Muscle layer of duodenum (tissue), 2 donors: ENCODE measurements around the gene MPL.

Experiments used
- H3K27ac ChIP-seq: one replicate; pipeline ENCODE4 v1.7.0; 2013; ENCODE audit warnings: mild to moderate bottlenecking, low read length
- H3K27me3 ChIP-seq: one replicate; pipeline ENCODE4 v1.7.0; 2013; ENCODE audit warnings: low read depth, mild to moderate bottlenecking, control low read depth, low read length
- H3K36me3 ChIP-seq, 2 donors: one replicate each; pipeline ENCODE4 v1.7.0; 2013; ENCODE audit warnings: low read length in 2 of 2, control low read depth in 1 of 2, mild to moderate bottlenecking in 1 of 2; ENCODE audit not compliant: insufficient read depth in 2 of 2, control insufficient read depth in 1 of 2
- H3K4me1 ChIP-seq, 2 donors: one replicate each; pipeline ENCODE4 v1.7.0; 2013; ENCODE audit warnings: low read length in 2 of 2, mild to moderate bottlenecking in 2 of 2, control low read depth in 1 of 2, moderate library complexity in 1 of 2; ENCODE audit not compliant: insufficient read depth in 2 of 2, control insufficient read depth in 1 of 2
- H3K4me3 ChIP-seq, 2 donors: one replicate each; pipeline ENCODE4 v1.7.0; 2013; ENCODE audit warnings: low read length in 2 of 2, low read depth in 1 of 2, mild to moderate bottlenecking in 1 of 2
- H3K9me3 ChIP-seq, 2 donors: one replicate each; pipeline ENCODE4 v1.7.0; 2013; ENCODE audit warnings: low read length in 2 of 2, control low read depth in 1 of 2, mild to moderate bottlenecking in 1 of 2; ENCODE audit not compliant: control insufficient read depth in 1 of 2
- donor health status: healthy.

MPL gene

GRCh38 chr1:43350976-43351375 lies 13.4 kb downstream of the MPL start:
- Histone ChIP-seq H3K36me3 (no peaks in the 10 kb centered on the region), H3K27ac (no peak overlapping the region), H3K9me3 (no peaks in the 10 kb centered on the region), H3K4me3 (no peak overlapping the region), H3K4me1 (peaks cover 6% of the 10 kb centered on the region in 2 donors), H3K27me3 (no peaks in the 10 kb centered on the region)

GRCh38 chr1:43351421-43352350 lies 14.1 kb downstream of the MPL start:
- H3K27me3 ChIP-seq, result no peaks in the 10 kb centered on the region
- peaks cover 6% of the 10 kb centered on the region in 2 donors for H3K4me1 ChIP-seq
- no peak overlapping the region for H3K27ac ChIP-seq
- H3K9me3 ChIP-seq, result no peaks in the 10 kb centered on the region
- no peaks in the 10 kb centered on the region for H3K36me3 ChIP-seq
- H3K4me3 ChIP-seq, result no peak overlapping the region

- H3K27me3 ChIP-seq, result no peaks in the 10 kb centered on the region
- no peaks in the 10 kb centered on the region for H3K9me3 ChIP-seq
- no peaks in the 10 kb centered on the region for H3K36me3 ChIP-seq
- H3K4me3 ChIP-seq, result no peak overlapping the region
- no peak overlapping the region for H3K27ac ChIP-seq
- H3K4me1 ChIP-seq, result peaks cover 6% of the 10 kb centered on the region in 2 donors
Measured at GRCh38 chr1:43352351-43352705, 14.7 kb downstream of the MPL start.

DNA sequence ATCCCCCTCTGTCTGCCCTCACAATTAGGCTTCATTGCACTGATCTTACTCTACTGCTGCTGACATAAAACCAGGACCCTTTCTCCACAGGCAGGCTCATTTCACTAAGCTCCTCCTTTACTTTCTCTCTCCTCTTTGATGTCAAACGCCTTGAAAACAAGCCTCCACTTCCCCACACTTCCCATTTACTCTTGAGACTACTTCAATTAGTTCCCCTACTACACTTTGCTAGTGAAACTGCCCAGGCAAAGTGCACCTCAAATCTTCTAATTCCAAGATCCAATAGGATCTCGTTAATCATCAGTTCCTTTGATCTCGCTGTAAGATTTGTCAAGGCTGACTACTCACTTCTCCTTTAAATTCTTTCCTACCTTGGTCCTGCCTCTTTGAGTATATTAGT lies 15.3 kb downstream of the MPL start:
- Histone ChIP-seq H3K27ac (no peak overlapping the region), H3K27me3 (no peaks in the 10 kb centered on the region), H3K4me1 (peaks cover 6 to 8% of the 10 kb centered on the region in 2 donors), H3K9me3 (no peaks in the 10 kb centered on the region), H3K36me3 (no peaks in the 10 kb centered on the region), H3K4me3 (no peak overlapping the region)

- H3K4me1 ChIP-seq, result peaks cover 6 to 15% of the 10 kb centered on the region in 2 donors
- no peak overlapping the region for H3K4me3 ChIP-seq
- H3K36me3 ChIP-seq, result no peaks in the 10 kb centered on the region
- no peaks in the 10 kb centered on the region for H3K27me3 ChIP-seq
- no peaks in the 10 kb centered on the region for H3K9me3 ChIP-seq
- H3K27ac ChIP-seq, result no peak overlapping the region
Measured at GRCh38 chr1:43354471-43354870, 16.9 kb downstream of the MPL start.

DNA sequence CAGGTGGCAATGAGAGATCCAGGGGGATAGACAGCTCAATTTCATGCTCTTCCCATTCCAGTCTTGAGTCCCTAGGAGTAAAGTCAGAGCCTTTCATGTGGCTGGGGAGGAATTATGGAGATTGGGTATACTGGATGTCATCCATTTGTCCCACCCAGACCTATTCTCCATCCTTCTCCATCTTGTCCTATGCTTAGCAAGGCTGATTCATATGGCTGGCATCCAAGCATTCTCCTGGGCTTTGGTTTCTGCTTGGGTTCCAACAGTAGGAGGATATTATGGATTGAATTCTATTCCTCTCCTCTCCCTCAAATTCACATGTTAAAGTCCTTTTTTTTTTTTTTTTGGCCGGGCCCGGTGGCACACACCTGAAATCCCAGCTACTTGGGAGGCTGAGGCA lies 17.3 kb downstream of the MPL start:
- H3K4me1 ChIP-seq, result peaks cover 4 to 11% of the 10 kb centered on the region in 2 donors
- no peaks in the 10 kb centered on the region for H3K9me3 ChIP-seq
- H3K27me3 ChIP-seq, result no peaks in the 10 kb centered on the region
- no peak overlapping the region for H3K27ac ChIP-seq
- no peak overlapping the region for H3K4me3 ChIP-seq
- H3K36me3 ChIP-seq, result no peaks in the 10 kb centered on the region

DNA sequence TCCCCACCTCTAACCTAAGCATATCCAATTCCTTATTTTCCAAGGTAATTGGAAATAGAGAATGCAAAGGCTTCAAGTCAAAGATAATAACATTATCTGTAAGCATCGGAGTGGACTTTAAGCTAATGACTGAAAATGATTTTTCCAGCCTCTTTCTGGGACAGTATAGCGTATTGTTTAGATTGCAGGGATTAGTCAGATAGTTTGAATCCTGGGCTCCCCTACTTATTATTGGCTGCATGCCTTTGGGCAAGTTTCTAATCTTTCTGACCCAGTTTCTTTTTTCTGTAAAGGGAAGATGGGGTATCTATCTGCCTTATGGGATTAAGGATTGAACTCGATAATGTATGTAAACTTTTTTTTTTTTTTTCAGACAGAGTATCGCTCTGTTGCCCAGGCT lies 19.6 kb downstream of the MPL start:
- peaks cover 12 to 18% of the 10 kb centered on the region in 2 donors for H3K36me3 ChIP-seq
- H3K4me3 ChIP-seq, result no peak overlapping the region
- no peaks in the 10 kb centered on the region for H3K27me3 ChIP-seq
- no peaks in the 10 kb centered on the region for H3K9me3 ChIP-seq
- no peak overlapping the region for H3K27ac ChIP-seq
- H3K4me1 ChIP-seq, result peaks cover 0 to 11% of the 10 kb centered on the region in 2 donors

DNA sequence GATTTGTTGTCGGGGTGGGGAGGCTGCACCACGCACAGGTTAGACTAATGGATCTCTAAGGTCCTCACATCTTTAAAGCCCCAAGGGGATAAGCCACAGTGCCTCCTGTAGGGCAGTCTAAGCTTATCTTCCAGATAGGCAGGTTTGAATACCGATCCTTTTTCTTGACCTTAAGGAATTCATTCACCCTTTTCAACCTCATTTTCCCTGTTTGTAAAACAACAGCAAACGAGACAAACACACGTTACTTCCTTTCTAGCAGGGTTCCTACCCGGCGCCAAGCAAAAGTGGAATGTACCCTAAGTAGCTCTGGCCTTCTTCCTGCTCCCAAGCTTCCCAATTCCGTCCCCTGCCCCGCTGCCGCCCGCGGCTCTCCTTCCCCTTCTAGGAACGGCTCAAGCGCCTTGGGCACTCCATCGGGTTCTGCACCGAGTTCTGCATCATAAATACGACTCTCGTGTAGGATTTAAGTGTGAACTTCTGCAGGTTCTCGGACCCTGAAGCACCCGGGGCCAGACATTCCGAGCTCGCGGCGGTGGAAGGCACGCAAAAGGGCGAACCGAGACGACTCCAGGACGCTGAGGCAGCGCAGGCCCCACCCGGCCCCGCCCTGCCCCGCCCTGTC lies 20.6 kb downstream of the MPL start:
- Histone ChIP-seq H3K36me3 (peaks cover 19 to 22% of the 10 kb centered on the region in 2 donors), H3K27ac (peak overlapping the region; percentile 98), H3K4me3 (peak overlapping the region; percentile 80 to 82), H3K27me3 (no peaks in the 10 kb centered on the region), H3K9me3 (no peaks in the 10 kb centered on the region), H3K4me1 (peaks cover 0 to 11% of the 10 kb centered on the region in 2 donors)

GRCh38 chr1:43358746-43359693 lies 21.4 kb downstream of the MPL start, which contains the start of gene CDC20:
Gene CDC20 (plus strand): TSS chr1:43358981. CDS start chr1:43359216, 235 bp downstream.
- Histone ChIP-seq H3K36me3 (peaks cover 27 to 30% of the 10 kb centered on the region in 2 donors), H3K27ac (peak within 1 kb of the TSS; percentile 98), H3K27me3 (no peaks in the 10 kb centered on the region), H3K4me1 (peaks cover 0 to 11% of the 10 kb centered on the region in 2 donors), H3K4me3 (peak within 1 kb of the TSS; percentile 80 to 82), H3K9me3 (no peaks in the 10 kb centered on the region)

- Histone ChIP-seq H3K36me3 (peaks cover 34 to 36% of the 10 kb centered on the region in 2 donors), H3K9me3 (no peaks in the 10 kb centered on the region), H3K4me1 (peaks cover 0 to 11% of the 10 kb centered on the region in 2 donors), H3K27me3 (no peaks in the 10 kb centered on the region), H3K27ac (no peak overlapping the region), H3K4me3 (peak overlapping the region in 1 of 2 donors; percentile 11)
Measured at GRCh38 chr1:43359696-43360095, 22.1 kb downstream of the MPL start.

DNA sequence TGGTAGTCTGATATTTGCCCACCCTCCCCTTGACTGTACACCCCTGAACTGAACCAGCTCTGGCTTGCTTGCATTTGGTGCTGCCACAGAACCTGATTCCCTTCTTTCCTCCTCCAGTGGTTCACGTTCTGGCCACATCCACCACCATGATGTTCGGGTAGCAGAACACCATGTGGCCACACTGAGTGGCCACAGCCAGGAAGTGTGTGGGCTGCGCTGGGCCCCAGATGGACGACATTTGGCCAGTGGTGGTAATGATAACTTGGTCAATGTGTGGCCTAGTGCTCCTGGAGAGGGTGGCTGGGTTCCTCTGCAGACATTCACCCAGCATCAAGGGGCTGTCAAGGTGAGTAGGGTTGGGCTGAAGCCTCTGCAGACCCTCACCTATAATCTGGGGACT lies 23.0 kb downstream of the MPL start:
- no peaks in the 10 kb centered on the region for H3K9me3 ChIP-seq
- peaks cover 35 to 46% of the 10 kb centered on the region in 2 donors for H3K36me3 ChIP-seq
- no peak overlapping the region for H3K4me3 ChIP-seq
- H3K4me1 ChIP-seq, result peaks cover under 1 to 15% of the 10 kb centered on the region in 2 donors
- H3K27ac ChIP-seq, result no peak overlapping the region
- no peaks in the 10 kb centered on the region for H3K27me3 ChIP-seq
